Skeletal muscle satellite cell (primary cell): ENCODE results near the gene TMEM26.

Experiments
- H3K27me3 ChIP-seq: 2 replicates; pipeline ENCODE4 v1.7.0; 2013; ENCODE audit warnings: low read length; ENCODE audit not compliant: control insufficient read depth, insufficient read depth
- H3K36me3 ChIP-seq: 2 replicates; pipeline ENCODE4 v1.7.0; 2013; ENCODE audit warnings: mild to moderate bottlenecking, control low read depth, low read length; ENCODE audit not compliant: insufficient read depth
- H3K4me1 ChIP-seq: 2 replicates; pipeline ENCODE4 v1.7.0; 2013; ENCODE audit warnings: low read length; ENCODE audit not compliant: control insufficient read depth, insufficient read depth
- H3K4me2 ChIP-seq: 2 replicates; pipeline ENCODE4 v1.7.0; 2013; ENCODE audit warnings: mild to moderate bottlenecking, low read length
- H3K4me3 ChIP-seq: 2 replicates; pipeline ENCODE4 v1.7.0; 2013; ENCODE audit warnings: low read length
- H3K9ac ChIP-seq: 2 replicates; pipeline ENCODE4 v1.7.0; 2013; ENCODE audit warnings: mild to moderate bottlenecking, low read depth, low read length, moderate library complexity
- H3K9me3 ChIP-seq: replicated peaks from 2 replicates; pipeline ENCODE4 v1.7.0; 2013; ENCODE audit warnings: mild to moderate bottlenecking, control low read depth, low read length

The TMEM26 gene

GRCh38 chr10:61411706-61412105 is 41.5 kb downstream of the TMEM26 start:
- Histone ChIP-seq H3K27me3 (no peaks in the 10 kb centered on the region), H3K4me1 (no peaks in the 10 kb centered on the region), H3K4me2 (no peak overlapping the region), H3K9me3 (no peaks in the 10 kb centered on the region), H3K9ac (no peak overlapping the region), H3K36me3 (no peaks in the 10 kb centered on the region), H3K4me3 (no peak overlapping the region)

DNA sequence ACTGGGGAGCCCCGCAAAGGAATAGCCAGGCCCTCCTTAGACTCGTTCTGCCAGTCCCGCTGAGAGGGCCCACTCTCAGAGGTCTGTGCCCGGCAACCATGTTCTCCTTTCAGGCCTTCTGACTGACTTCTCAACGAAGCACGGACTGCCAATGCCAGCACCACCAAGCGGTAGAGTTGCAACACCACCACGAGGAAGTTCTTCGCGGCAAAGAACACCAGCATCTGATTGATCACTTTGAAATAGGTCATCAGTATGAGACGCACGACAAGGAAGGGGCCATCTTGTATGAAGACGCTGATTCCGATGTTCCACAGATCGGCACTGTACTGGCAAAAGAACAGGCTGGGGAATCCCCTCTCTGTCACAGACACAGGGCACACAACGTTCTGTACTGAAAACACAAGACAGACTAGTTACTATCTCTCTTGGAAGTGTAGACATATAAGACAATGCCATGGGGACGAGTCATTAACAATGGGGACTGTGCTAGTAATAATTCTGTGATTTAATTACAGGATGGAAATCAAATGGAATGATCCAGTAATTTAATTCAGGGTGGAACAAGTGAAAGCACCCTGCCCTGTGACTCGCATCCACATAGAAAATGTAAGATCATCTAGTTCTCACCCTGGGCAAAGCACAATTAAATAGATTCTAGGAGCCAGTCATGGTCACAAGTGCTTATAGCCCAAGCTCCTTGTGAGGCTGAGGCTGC is 42.7 kb downstream of the TMEM26 start:
- no peak overlapping the region for H3K9ac ChIP-seq
- no peaks in the 10 kb centered on the region for H3K27me3 ChIP-seq
- H3K4me1 ChIP-seq = no peaks in the 10 kb centered on the region
- no peaks in the 10 kb centered on the region for H3K9me3 ChIP-seq
- H3K4me2 ChIP-seq = no peak overlapping the region
- H3K4me3 ChIP-seq = no peak overlapping the region
- H3K36me3 ChIP-seq = no peaks in the 10 kb centered on the region

- no peaks in the 10 kb centered on the region for H3K9me3 ChIP-seq
- no peak overlapping the region for H3K4me3 ChIP-seq
- no peaks in the 10 kb centered on the region for H3K27me3 ChIP-seq
- H3K4me1 ChIP-seq = peaks cover 7% of the 10 kb centered on the region
- no peaks in the 10 kb centered on the region for H3K36me3 ChIP-seq
- no peak overlapping the region for H3K9ac ChIP-seq
- no peak overlapping the region for H3K4me2 ChIP-seq
Observed at GRCh38 chr10:61409157-61409556, 44.0 kb downstream of the TMEM26 start.

DNA sequence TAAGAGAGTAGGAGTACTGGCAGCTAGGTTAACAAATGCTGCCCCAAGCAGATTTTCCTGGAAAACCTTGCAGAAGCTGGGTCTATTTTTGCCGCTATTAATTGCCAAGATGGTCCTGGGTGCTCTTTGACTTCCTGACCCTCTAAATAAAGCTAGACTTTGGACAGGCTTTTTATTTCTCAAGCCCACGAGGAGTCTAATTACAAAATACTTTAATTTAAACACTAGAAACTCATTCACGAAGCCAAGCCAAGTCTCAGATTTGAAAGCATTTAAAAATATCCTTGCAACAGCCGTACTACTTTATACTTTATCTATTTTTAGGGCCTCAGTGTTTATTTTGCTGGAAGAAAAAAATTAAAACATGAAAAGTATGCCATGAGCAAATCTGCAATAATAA is 45.1 kb downstream of the TMEM26 start:
- Histone ChIP-seq H3K4me1 (peaks cover 7% of the 10 kb centered on the region), H3K36me3 (no peaks in the 10 kb centered on the region), H3K9me3 (no peaks in the 10 kb centered on the region), H3K4me3 (no peak overlapping the region), H3K27me3 (no peaks in the 10 kb centered on the region), H3K4me2 (no peak overlapping the region), H3K9ac (no peak overlapping the region)

- Histone ChIP-seq H3K36me3 (no peaks in the 10 kb centered on the region), H3K27me3 (no peaks in the 10 kb centered on the region), H3K4me2 (no peak overlapping the region), H3K9ac (no peak overlapping the region), H3K9me3 (no peaks in the 10 kb centered on the region), H3K4me3 (no peak overlapping the region), H3K4me1 (peaks cover 7% of the 10 kb centered on the region)
Observed at GRCh38 chr10:61406736-61407135, 46.4 kb downstream of the TMEM26 start.

- Histone ChIP-seq H3K9me3 (no peaks in the 10 kb centered on the region), H3K4me2 (no peak overlapping the region), H3K27me3 (no peaks in the 10 kb centered on the region), H3K4me3 (no peak overlapping the region), H3K36me3 (no peaks in the 10 kb centered on the region), H3K9ac (no peak overlapping the region), H3K4me1 (peaks cover 7% of the 10 kb centered on the region)
Observed at GRCh38 chr10:61406242-61406641, 46.9 kb downstream of the TMEM26 start.

GRCh38 chr10:61404751-61405150 is 48.4 kb downstream of the TMEM26 start:
- Histone ChIP-seq H3K4me3 (no peak overlapping the region), H3K9ac (no peak overlapping the region), H3K27me3 (no peaks in the 10 kb centered on the region), H3K9me3 (no peaks in the 10 kb centered on the region), H3K36me3 (no peaks in the 10 kb centered on the region), H3K4me2 (no peak overlapping the region), H3K4me1 (peaks cover 9% of the 10 kb centered on the region)

GRCh38 chr10:61400524-61400923 is 52.7 kb downstream of the TMEM26 start:
- Histone ChIP-seq H3K36me3 (no peaks in the 10 kb centered on the region), H3K9ac (no peak overlapping the region), H3K4me3 (no peak overlapping the region), H3K9me3 (no peaks in the 10 kb centered on the region), H3K27me3 (no peaks in the 10 kb centered on the region), H3K4me1 (peaks cover 32% of the 10 kb centered on the region), H3K4me2 (no peak overlapping the region)

DNA sequence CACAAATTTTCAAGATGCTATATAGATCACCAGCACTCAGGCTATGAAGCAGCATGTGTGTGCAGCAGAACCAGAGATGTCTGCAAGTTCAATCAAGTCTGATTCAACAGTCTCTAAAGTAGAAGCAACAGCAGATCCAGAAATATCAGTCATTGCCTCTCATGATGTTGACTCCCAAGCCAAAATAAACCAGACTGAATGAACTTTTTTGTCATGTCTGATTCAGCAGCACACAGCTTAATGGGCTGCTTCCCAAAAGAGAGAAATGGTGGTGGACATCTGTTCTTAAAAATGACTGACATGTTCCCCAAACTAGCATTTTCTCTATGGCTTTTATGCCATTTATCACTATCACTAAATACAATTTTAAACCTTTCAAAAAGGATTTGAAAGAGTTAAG is 53.8 kb downstream of the TMEM26 start:
- Histone ChIP-seq H3K9me3 (no peaks in the 10 kb centered on the region), H3K27me3 (no peaks in the 10 kb centered on the region), H3K9ac (no peak overlapping the region), H3K4me1 (peaks cover 26% of the 10 kb centered on the region), H3K4me2 (no peak overlapping the region), H3K4me3 (no peak overlapping the region), H3K36me3 (no peaks in the 10 kb centered on the region)

- H3K9me3 ChIP-seq = no peaks in the 10 kb centered on the region
- no peaks in the 10 kb centered on the region for H3K36me3 ChIP-seq
- H3K27me3 ChIP-seq = no peaks in the 10 kb centered on the region
- H3K9ac ChIP-seq = no peak overlapping the region
- H3K4me2 ChIP-seq = peak overlapping the region; percentile 79
- no peak overlapping the region for H3K4me3 ChIP-seq
- peaks cover 26% of the 10 kb centered on the region for H3K4me1 ChIP-seq
Observed at GRCh38 chr10:61398366-61399129, 54.6 kb downstream of the TMEM26 start.

DNA sequence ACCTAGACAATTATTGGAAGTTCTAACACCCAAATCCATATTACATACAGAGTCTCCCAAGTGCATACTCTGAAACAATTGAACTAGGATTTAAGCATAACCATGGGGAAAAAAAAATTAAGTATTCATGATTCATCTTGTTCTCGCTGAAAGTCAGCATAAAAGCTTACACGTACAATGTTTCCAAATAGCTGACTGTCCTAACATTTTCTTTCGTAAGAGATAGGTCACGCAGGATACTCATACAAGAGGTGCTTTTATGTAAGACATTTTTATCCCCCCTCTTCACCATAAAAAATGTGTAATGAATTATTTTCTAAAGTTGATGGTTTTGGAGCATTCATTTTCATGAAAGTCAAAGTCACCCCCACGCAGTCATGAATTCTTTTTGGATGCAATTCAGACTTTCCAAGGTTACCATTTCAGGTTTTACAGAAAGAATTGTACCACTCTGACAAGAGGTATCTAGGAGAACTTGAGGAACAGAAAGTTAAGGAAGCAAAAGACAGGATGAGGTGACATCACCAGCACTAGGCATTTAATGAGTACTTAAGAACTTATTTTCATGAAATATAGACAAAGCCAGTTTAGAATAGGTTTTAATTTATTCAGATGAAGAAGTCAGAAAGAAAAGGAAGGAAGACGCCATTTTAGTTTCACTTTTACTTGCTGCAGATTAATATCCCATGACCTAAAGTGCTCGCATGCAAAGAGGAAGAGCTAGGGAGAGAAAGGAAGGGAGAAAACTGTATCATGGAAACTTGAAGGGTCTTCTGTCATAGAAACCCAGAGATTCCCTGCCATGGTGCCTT is 55.8 kb downstream of the TMEM26 start:
- Histone ChIP-seq H3K9me3 (no peaks in the 10 kb centered on the region), H3K36me3 (no peaks in the 10 kb centered on the region), H3K4me2 (peak overlapping the region; percentile 79), H3K4me1 (peaks cover 26% of the 10 kb centered on the region), H3K9ac (peak overlapping the region; percentile 61), H3K4me3 (peak overlapping the region; percentile 59), H3K27me3 (no peaks in the 10 kb centered on the region)
